Measurements from ENCODE around the gene UBE2Q2. TPM values are rescaled to one million over a fixed set of nuclear protein-coding genes. Genes with fewer than 3 reads are reported as not detected.

Gene UBE2Q2
- total RNA-seq, 1 experiment from 2014 or later, result 27.0 TPM

GRCh38 chr15:75866916-75867315, 23.7 kb downstream of the UBE2Q2 start (continued):
- no peak for TF ChIP-seq ATF6 (CRISPR knock-in tag; IDR thresholded peaks at IDR 0.05)
- TF ChIP-seq ZNF532 (CRISPR knock-in tag; IDR thresholded peaks at IDR 0.05; ENCODE audit: borderline replicate concordance), result no peak
- TF ChIP-seq ZSCAN18 (CRISPR knock-in tag; IDR thresholded peaks at IDR 0.05), result no peak
- no peak for TF ChIP-seq NR2C2 (CRISPR knock-in tag; IDR thresholded peaks at IDR 0.05)
- TF ChIP-seq TEAD1 (CRISPR knock-in tag; IDR thresholded peaks at IDR 0.05), result no peak
- no peak for TF ChIP-seq ZNF423 (CRISPR knock-in tag; IDR thresholded peaks at IDR 0.05)
- no peak for TF ChIP-seq KAT7 (CRISPR knock-in tag; IDR thresholded peaks at IDR 0.05; ENCODE audit: borderline replicate concordance)

- ChIA-PET CTCF (interaction anchor here (1.0 to 1.6 kb wide), 5 partner anchors 15 to 272 kb away, joined by 3 read pairs; partner anchors contain the start of gene UBE2Q2), POLR2A (no interaction called here)
- H3K9me3 Mint-ChIP-seq, result no peaks in the 10 kb centered on the region
- H3K4me3 Mint-ChIP-seq, result peak overlapping the region; percentile 41; the same call in 1 of the 2 replicates
- ATAC-seq (no peak), DNase-seq (ENCODE audit: low spot score) (no peak)
- peaks cover 23% of the 10 kb centered on the region for H3K36me3 Mint-ChIP-seq
- H3K4me1 Mint-ChIP-seq, result peaks cover 80% of the 10 kb centered on the region
- peak overlapping the region; percentile 85 for H3K27ac Mint-ChIP-seq
- no peak for TF ChIP-seq ATF3 (CRISPR knock-in tag; conservative IDR thresholded peaks at IDR 0.05)
- TF ChIP-seq AFF4 (CRISPR knock-in tag; IDR thresholded peaks at IDR 0.05; ENCODE audit: borderline replicate concordance), result no peak
- no peak for TF ChIP-seq SMAD3 (CRISPR knock-in tag; IDR thresholded peaks at IDR 0.05; ENCODE audit: borderline replicate concordance)
- TF ChIP-seq MYBL2 (CRISPR knock-in tag; IDR thresholded peaks at IDR 0.05), result no peak
- H3K27me3 Mint-ChIP-seq (ENCODE audit: low read depth), result no peaks in the 10 kb centered on the region
Observed at GRCh38 chr15:75867449-75867848, 24.2 kb downstream of the UBE2Q2 start.

All from WTC11 (cell line).